Stimulated activated CD4-positive, alpha-beta T cell treated with anti-CD3 and anti-CD28 coated beads, Interleukin-12 subunit alpha, Interleukin-12 subunit beta, amount 100 ng/mL, for 4 hours (primary cell): ENCODE results near the gene POMP.

ENCODE experiments used
- DNase-seq: peaks from one replicate; pipeline ENCODE4 v3.0.0-alpha.2; 2020

The POMP gene

GRCh38 chr13:28658796-28659620 is at the start of gene POMP:
POMP (plus strand) TSS chr13:28659130; CDS start chr13:28659185, 55 bp downstream.
- peak; percentile 86 for DNase-seq

- no peak for DNase-seq
Observed at GRCh38 chr13:28609381-28609780, 49.5 kb upstream of the POMP start.

- no peak for DNase-seq
Observed at GRCh38 chr13:28609926-28610325, 49.0 kb upstream of the POMP start.

GRCh38 chr13:28610996-28611395 is 47.9 kb upstream of the POMP start:
- no peak for DNase-seq

- no peak for DNase-seq
Observed at GRCh38 chr13:28611654-28612131, 47.2 kb upstream of the POMP start.

GRCh38 chr13:28613562-28613961 is 45.4 kb upstream of the POMP start:
- DNase-seq = no peak

GRCh38 chr13:28615916-28616446 is 42.9 kb upstream of the POMP start:
- DNase-seq = no peak

- no peak for DNase-seq
Observed at GRCh38 chr13:28618230-28618994, 40.5 kb upstream of the POMP start.

GRCh38 chr13:28620011-28620830 is 38.7 kb upstream of the POMP start:
- DNase-seq = no peak

GRCh38 chr13:28621449-28621848 is 37.5 kb upstream of the POMP start:
- no peak for DNase-seq

- DNase-seq = no peak
Observed at GRCh38 chr13:28622286-28622685, 36.6 kb upstream of the POMP start.

- no peak for DNase-seq
Observed at GRCh38 chr13:28623782-28624706, 34.9 kb upstream of the POMP start.

GRCh38 chr13:28624707-28625432 is 34.1 kb upstream of the POMP start:
- DNase-seq = no peak

- no peak for DNase-seq
Observed at GRCh38 chr13:28626266-28626665, 32.7 kb upstream of the POMP start.

GRCh38 chr13:28628241-28628640 is 30.7 kb upstream of the POMP start:
- DNase-seq = no peak

- no peak for DNase-seq
Observed at GRCh38 chr13:28630869-28631268, 28.1 kb upstream of the POMP start.

- DNase-seq = no peak
Observed at GRCh38 chr13:28631801-28632200, 27.1 kb upstream of the POMP start.

- DNase-seq = no peak
Observed at GRCh38 chr13:28636069-28636468, 22.9 kb upstream of the POMP start.

GRCh38 chr13:28636677-28637317 is 22.1 kb upstream of the POMP start:
- DNase-seq = peak; percentile 16

GRCh38 chr13:28637714-28638355 is 21.1 kb upstream of the POMP start:
- DNase-seq = no peak
